Measurements from ENCODE around the gene CCDC27.

- TF ChIP-seq, protein P1, sequence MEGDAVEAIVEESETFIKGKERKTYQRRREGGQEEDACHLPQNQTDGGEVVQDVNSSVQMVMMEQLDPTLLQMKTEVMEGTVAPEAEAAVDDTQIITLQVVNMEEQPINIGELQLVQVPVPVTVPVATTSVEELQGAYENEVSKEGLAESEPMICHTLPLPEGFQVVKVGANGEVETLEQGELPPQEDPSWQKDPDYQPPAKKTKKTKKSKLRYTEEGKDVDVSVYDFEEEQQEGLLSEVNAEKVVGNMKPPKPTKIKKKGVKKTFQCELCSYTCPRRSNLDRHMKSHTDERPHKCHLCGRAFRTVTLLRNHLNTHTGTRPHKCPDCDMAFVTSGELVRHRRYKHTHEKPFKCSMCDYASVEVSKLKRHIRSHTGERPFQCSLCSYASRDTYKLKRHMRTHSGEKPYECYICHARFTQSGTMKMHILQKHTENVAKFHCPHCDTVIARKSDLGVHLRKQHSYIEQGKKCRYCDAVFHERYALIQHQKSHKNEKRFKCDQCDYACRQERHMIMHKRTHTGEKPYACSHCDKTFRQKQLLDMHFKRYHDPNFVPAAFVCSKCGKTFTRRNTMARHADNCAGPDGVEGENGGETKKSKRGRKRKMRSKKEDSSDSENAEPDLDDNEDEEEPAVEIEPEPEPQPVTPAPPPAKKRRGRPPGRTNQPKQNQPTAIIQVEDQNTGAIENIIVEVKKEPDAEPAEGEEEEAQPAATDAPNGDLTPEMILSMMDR (IDR thresholded peaks at IDR 0.05), result no peak
- no peak for TF ChIP-seq POLR2A (IDR thresholded peaks at IDR 0.05)
Measured at GRCh38 chr1:3744646-3745045, 7.6 kb upstream of the CCDC27 start.

All from Peyer's patch (tissue), 4 donors.